CD4-positive, alpha-beta T cell treated with Interleukin-21 for 1 hour (primary cell): Measurements from ENCODE around the gene TAS2R42.

ENCODE experiments used
- DNase-seq: peaks from one replicate; pipeline ENCODE4 v3.0.0-alpha.2; 2020

Gene TAS2R42

GRCh38 chr12:11143352-11143751 is 43.4 kb downstream of the TAS2R42 start:
- DNase-seq, result no peak

GRCh38 chr12:11136075-11136474 is 50.7 kb downstream of the TAS2R42 start:
- no peak for DNase-seq
